Astrocyte of the cerebellum (primary cell): ENCODE results near the gene WNT9A.

Source experiments
- DNase-seq: peaks from one replicate; pipeline ENCODE4 v3.0.0-alpha.2; 2011; ENCODE audit warnings: low read depth
- H3K4me3 ChIP-seq: 2 replicates; pipeline ENCODE4 v1.5.1; 2011; ENCODE audit warnings: mild to moderate bottlenecking, low read depth, low read length, moderate library complexity
- in situ Hi-C: cut with HindIII; loops from 2 replicates; pipeline ENCODE4 v1.10.0; 2017; ENCODE audit warnings: low sequenced_read_pairs
- TF ChIP-seq, protein P1 (sequence below): IDR thresholded peaks from 2 replicates; pipeline ENCODE4 v1.5.1; 2012; ENCODE audit warnings: low read length, low read depth, moderate library complexity, mild to moderate bottlenecking; ENCODE audit errors: missing control alignments

The WNT9A gene

DNA sequence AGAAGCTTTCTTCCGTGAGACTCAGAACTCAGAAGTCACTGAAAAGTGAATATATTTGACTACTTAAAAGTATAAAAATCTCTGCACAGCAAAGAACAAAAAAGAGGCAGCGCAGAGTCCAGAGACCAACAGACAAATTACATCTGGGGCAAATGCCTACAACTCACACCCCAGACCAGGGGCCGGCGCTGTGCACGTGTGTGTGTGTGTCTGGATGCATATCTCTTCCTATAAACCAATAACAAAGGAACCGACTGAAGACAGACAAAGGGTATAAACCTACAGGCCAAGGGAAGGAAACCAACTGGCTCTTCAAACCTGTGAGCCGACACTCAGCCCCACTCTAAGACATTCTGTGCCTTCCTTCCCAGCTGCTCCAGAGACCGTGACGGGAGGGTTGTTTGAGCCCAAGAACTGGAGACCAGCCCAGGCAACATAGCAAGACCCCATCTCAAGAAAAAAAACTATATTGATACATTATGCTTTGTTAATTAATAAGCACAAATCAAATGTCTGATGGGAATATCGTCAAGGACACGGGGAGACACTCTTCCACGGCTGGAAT, 18.8 kb downstream of the WNT9A start:
- TF ChIP-seq, protein P1, sequence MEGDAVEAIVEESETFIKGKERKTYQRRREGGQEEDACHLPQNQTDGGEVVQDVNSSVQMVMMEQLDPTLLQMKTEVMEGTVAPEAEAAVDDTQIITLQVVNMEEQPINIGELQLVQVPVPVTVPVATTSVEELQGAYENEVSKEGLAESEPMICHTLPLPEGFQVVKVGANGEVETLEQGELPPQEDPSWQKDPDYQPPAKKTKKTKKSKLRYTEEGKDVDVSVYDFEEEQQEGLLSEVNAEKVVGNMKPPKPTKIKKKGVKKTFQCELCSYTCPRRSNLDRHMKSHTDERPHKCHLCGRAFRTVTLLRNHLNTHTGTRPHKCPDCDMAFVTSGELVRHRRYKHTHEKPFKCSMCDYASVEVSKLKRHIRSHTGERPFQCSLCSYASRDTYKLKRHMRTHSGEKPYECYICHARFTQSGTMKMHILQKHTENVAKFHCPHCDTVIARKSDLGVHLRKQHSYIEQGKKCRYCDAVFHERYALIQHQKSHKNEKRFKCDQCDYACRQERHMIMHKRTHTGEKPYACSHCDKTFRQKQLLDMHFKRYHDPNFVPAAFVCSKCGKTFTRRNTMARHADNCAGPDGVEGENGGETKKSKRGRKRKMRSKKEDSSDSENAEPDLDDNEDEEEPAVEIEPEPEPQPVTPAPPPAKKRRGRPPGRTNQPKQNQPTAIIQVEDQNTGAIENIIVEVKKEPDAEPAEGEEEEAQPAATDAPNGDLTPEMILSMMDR: no peak
- DNase-seq: no peak

DNA sequence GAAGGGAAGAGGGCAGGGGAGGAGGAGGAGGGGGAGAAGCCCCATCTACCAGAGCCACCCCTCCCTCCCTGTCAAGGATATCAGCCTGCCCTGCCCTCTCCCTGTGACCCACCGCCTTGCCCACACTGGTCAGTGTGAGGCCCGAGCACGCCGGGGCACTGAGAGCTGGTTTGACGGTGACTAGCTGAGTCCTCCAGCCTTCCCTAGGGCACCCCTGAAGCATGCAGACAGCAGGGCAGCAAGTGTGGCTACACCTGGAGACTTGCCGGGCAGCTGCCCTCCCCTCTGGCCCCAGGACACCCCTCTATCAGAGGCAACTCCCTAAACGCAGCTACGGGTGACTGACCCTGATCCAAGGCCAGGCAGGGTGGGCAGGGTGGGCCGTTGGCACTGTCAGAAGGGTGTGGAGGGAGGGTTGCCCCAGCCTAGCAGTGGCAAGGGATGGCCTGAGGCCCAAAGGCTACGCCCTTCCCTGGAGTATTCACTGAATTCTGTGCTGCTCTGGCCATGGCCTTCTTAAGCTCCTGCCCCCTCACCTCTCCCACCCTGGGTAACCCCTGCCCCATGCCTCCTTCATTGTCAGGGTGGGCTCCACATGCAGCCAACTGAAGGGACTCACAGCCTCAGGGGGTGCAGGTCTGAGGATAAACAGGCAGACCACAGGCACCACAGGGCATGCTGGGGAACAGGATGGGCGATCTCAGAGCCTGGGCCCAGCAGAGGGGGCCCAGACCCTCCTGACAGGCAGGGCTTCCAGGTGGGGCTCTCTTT, 19.6 kb downstream of the WNT9A start:
- H3K4me3 ChIP-seq: no peak overlapping the region
- no peak for DNase-seq
- in situ Hi-C loops: loop anchor here (25.0 kb wide), 1 partner anchor 166 kb away; no protein-coding TSS in a partner anchor
- TF ChIP-seq, protein P1: no peak

More for the DNA sequence above, 18.8 kb downstream of the WNT9A start:
- no peak overlapping the region for H3K4me3 ChIP-seq
- in situ Hi-C loops: loop anchor here (25.0 kb wide), 1 partner anchor 167 kb away; no protein-coding TSS in a partner anchor

DNA sequence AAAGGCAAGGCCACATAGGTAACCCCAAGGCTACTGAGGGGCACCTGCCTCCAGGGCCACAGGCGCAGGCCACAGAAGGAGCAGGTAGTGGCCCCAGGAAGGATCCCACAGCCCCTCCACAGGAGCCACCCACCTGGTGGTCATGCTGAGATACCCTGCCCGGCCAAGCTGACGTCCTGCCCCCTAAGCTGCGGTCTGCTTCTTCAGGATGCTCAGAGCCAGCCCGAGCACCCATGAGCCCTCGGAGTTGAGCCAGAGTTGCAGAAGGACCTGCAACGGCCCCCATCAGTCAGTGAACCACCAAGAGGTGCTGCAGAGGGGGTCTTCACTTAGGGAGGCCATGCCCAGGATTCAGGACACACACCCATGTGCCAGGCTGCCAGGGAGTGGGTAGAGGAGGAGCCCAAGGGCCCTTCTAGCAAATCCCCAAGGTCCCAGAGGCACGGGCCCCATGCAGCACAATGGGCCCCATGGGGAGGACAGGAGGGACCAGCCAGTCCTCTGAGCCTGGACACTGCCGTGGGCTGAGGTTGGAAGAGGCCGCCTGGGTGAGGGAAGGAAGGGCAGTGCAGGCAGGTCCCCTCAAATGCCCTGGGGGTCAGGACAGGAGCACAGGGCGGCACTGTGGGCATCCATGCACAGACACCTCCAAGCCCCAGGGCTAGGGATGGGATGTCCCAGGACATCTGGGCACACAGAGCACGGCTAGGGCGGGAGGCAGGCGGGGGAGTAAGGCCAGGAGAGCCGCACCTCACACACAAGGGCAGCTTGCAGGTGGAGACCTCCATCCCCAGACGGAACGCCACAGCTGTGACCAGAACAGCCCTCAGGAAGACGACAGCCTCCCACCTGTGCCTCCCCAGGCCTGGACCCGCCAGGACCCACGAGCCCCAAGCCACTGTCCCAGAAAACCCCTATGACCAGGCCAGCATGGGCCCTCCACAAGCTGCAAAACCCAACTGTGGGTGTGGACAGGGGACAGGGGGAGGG, 20.5 kb downstream of the WNT9A start:
- TF ChIP-seq, protein P1: no peak
- in situ Hi-C loops: loop anchor here (25.0 kb wide), 1 partner anchor 165 kb away; no protein-coding TSS in a partner anchor
- DNase-seq: no peak
- no peak overlapping the region for H3K4me3 ChIP-seq

DNA sequence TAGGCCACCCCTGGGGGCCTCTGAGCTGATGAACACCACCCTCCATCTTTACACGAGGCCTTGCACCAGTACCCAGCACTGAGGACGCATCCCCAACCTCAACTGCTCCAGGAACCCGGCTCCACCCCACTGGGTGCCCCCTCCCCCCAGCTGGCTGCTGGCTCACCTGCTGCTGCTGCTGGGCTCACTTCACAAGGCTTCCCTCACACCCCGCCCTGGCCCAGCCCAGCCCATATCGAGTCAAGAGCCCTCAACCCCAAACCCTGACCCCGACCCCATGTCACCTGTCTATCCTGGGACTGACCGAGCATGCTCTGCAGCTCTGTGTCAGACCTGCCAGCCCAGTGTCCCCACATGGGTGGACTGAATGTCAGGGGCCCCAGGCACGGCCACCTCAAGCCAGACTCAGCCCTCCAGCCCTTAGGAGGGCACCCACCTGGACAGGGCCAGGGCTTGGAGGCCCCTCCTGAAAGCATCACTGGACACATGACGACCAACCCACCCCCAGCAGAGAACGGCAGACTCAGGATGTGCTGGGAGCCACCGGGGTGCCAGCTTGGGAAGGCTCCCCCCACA, 21.4 kb downstream of the WNT9A start:
- in situ Hi-C loops: loop anchor here (25.0 kb wide), 1 partner anchor 164 kb away; no protein-coding TSS in a partner anchor
- no peak overlapping the region for H3K4me3 ChIP-seq
- DNase-seq: no peak
- TF ChIP-seq, protein P1: no peak

DNA sequence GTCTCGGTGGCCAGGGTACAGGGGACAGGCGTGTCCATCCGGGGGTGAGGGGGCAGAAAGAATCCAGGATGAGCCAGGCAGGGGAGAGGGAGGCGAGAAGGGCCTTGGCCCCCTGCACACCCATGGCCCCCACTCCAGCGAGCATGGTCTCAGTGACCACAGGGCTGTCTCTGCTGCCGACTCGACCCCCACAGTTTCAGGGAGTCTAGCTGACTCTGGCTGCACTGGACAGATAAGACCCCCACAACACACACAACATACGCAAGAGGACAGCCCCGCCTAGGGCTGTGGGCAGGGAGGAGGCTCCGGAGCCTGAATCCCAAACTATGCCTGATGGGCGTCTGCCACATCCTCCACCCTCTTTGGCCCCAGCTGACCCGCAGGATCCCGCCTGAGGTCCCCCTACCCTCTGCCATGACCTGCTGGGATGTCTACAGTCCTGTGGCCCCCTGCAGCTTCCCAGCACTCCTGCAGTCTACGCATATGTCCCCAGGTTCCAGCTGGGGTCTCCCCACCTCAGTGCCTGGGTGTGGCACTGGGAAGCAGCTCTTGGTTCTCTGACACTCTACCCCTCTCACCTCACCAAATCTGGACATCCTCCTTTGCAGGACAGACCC, 22.0 kb downstream of the WNT9A start:
- TF ChIP-seq, protein P1: no peak
- DNase-seq: no peak
- no peak overlapping the region for H3K4me3 ChIP-seq
- in situ Hi-C loops: loop anchor here (25.0 kb wide), 1 partner anchor 163 kb away; no protein-coding TSS in a partner anchor
